Measurements from ENCODE around the gene CLPTM1.

CLPTM1 gene

DNA sequence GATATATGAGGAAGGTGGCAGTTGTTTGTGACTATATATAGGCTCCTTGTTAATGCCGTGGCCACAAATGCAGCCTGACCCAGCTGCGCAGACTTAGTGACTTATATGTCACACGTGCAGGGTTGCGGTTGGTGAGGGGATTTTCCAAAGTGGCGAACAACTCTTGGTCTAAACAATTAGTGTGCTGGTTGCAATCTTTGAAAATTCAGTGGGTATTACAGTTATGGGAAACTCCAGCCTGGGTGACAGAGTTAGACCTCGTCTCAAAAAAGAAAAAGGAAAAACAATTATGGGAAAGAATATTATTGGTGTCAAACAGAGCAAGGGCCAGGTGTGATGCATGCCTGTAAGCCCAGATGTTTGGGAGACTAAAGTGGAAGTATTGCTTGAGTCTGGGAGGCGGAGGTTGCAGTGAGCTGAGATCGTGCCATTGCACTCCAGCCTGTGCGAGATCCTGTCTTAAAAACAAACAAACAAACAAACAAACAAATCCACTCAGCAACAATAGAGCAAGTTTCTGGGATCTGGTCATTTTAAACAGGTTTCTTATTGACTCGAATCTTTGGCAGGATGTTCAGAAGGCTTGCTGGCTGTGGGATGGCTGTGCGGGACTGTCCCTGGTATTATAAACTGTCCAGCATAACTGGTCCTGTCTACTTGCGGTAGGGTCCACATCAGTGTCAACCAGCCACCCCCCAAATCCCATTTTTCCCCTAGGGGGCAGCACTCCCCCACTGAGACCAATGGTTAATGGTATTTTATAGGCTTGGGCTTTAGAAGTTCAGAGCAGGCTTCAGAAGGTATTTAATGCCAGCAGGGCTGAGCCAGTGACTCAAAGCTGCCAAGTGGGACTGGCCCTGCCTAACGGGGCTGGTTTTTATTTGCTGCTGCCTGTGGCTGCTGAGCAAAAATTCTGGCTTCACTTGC, 61.5 kb downstream of the CLPTM1 start:
- peak; percentile 91 for DNase-seq (ENCODE audit: low read depth)
- H3K4me3 ChIP-seq (ENCODE audit: low read depth, low read length), result peak overlapping the region; percentile 17
- TF ChIP-seq CTCF (IDR thresholded peaks at IDR 0.05; ENCODE audit: low read depth, low read length, missing control alignments), result peak; percentile 70

DNA sequence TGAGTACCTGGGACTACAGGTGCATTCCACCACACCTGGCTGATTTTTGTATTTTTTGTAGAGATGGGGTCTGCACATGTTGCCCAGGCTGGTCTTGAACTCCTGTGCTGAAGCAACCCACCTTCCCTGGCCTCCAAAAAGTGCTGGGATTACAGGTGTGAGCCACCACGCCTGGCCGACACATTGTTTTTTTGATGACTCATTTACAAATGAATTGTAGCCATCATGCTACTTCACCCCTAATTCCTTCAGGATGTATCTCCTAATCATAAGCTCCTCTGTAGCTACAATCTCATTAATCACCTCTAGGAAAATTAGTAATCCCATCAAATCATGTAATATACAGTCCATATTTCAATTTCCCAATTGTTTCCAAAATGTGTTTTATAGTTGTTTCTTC, 64.0 kb downstream of the CLPTM1 start:
- H3K4me3 ChIP-seq (ENCODE audit: low read depth, low read length), result no peak overlapping the region
- no peak for DNase-seq (ENCODE audit: low read depth)
- TF ChIP-seq CTCF (IDR thresholded peaks at IDR 0.05; ENCODE audit: low read depth, low read length, missing control alignments), result no peak

GRCh38 chr19:45020071-45020470, 64.9 kb downstream of the CLPTM1 start:
- TF ChIP-seq CTCF (IDR thresholded peaks at IDR 0.05; ENCODE audit: low read depth, low read length, missing control alignments), result no peak
- H3K4me3 ChIP-seq (ENCODE audit: low read depth, low read length), result no peak overlapping the region
- no peak for DNase-seq (ENCODE audit: low read depth)

DNA sequence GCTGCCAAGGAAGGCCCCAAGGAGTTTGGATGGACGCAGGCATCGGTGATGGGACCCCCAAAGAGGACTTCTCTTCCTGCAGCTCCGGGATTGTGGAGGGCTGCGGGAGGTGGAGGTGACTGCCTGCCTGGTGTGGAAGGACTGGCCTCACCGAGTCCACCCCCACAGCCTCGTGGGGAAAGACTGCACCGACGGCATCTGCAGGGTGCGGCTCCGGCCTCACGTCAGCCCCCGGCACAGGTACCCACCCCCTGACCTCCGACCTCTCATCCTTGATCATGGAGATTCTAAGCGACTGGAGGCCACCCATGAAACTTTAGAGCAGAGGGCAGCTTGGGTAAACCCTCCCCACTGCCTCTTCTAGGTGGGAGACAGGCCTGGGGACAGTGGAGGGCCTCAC, 66.8 kb downstream of the CLPTM1 start:
- DNase-seq (ENCODE audit: low read depth), result no peak
- no peak overlapping the region for H3K4me3 ChIP-seq (ENCODE audit: low read depth, low read length)
- TF ChIP-seq CTCF (IDR thresholded peaks at IDR 0.05; ENCODE audit: low read depth, low read length, missing control alignments), result no peak

- no peak overlapping the region for H3K4me3 ChIP-seq (ENCODE audit: low read depth, low read length)
- no peak for TF ChIP-seq CTCF (IDR thresholded peaks at IDR 0.05; ENCODE audit: low read depth, low read length, missing control alignments)
- no peak for DNase-seq (ENCODE audit: low read depth)
Measured at GRCh38 chr19:45023048-45023447, 67.9 kb downstream of the CLPTM1 start.

- no peak for DNase-seq (ENCODE audit: low read depth)
- TF ChIP-seq CTCF (IDR thresholded peaks at IDR 0.05; ENCODE audit: low read depth, low read length, missing control alignments), result no peak
- no peak overlapping the region for H3K4me3 ChIP-seq (ENCODE audit: low read depth, low read length)
Measured at GRCh38 chr19:45025264-45025663, 70.1 kb downstream of the CLPTM1 start.

DNA sequence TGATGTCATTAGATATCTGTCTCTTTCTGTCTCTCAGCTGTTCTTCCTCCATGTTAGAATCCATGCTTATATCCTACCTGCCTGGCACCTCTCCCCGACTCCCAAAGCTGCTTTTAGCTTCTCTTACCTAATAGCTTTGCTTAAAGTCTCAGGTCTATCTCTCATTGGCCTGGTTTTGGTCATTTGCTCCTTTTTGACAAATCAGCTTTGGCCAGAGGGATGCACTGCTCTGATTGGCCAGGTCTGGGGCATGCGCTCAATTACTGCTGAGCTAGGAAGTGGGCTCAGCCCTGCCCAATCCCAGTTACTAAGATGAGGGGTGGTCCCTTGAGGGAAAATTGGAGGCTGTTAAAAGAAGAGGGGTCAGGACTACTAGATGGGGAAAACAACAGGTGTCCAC, 72.2 kb downstream of the CLPTM1 start:
- no peak for DNase-seq (ENCODE audit: low read depth)
- TF ChIP-seq CTCF (IDR thresholded peaks at IDR 0.05; ENCODE audit: low read depth, low read length, missing control alignments), result no peak
- H3K4me3 ChIP-seq (ENCODE audit: low read depth, low read length), result no peak overlapping the region
